ENCODE measurements around the gene ITGB4.

Gene ITGB4

DNA sequence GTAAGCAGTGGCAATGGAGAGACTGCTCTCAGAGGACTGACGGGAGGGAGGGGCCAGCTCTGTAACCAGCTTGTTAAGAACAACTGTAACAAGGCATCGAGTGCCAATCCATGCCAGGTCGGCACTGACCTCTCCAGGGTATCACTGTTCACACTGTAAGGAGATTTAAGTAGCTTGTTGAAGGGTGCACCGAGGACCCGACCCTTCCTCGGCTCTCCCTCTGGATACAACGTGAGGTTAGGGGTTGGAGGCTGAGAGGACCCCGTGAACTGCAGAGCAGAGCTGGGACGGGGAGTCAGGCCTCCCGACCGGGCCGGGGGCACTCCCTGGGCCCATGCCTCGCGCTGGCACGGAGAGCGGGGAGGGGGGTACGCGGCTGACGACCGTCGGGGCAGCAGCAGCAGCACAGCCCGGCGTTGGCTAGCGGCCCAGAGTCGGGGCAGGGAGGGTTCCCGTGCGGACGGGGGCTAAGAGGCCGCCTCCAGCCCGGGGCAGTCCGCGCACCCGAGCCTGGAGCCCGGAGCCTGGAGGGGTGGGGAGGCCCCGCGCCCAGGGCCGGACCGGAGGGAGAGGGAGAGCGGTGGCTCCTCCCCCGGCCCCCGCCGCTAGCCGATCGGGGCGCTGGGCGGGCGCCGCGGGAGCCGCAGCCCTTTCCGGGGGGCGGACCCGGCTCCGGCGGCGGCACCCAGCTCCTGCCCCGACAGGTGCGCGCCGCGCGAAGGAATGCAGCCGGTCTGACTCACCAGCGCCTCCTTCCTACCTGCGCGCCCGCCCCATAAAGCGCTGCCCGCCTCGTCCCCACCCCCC lies at the start of gene ITGB4:
TSS of gene ITGB4 (plus strand) at position 804 of the 807 bp plus-strand sequence. CDS start 3,245 bp downstream, outside the sequence.
- FAIRE-seq, result no peak
- DNase-seq (ENCODE audit: extremely low spot score, insufficient read length, low read depth), result peak; percentile 44

GRCh38 chr17:75672011-75672410 lies 49.2 kb upstream of the ITGB4 start:
- no peak for DNase-seq (ENCODE audit: extremely low spot score, insufficient read length, low read depth)
- FAIRE-seq, result no peak

DNA sequence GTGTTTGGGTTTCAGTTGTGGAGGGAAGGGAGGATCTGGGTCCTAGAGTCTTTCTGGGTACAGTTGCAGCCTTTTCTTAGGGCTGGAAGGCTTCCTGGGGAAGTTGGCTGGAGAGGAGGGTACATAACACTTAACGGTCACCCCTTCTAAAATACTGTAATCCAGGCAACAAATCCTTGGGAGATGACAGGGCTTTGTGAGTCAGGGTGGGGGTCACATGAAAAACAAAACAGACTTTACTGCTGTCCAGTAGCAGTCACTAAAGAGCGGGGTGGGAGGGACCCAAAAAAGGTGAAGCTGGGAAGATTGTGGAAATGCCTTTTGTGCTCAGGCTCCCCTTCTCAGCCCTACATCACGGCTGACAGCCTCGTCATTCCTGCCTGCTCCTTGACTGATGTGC lies 47.8 kb upstream of the ITGB4 start:
- DNase-seq (ENCODE audit: extremely low spot score, insufficient read length, low read depth), result no peak
- FAIRE-seq, result no peak

DNA sequence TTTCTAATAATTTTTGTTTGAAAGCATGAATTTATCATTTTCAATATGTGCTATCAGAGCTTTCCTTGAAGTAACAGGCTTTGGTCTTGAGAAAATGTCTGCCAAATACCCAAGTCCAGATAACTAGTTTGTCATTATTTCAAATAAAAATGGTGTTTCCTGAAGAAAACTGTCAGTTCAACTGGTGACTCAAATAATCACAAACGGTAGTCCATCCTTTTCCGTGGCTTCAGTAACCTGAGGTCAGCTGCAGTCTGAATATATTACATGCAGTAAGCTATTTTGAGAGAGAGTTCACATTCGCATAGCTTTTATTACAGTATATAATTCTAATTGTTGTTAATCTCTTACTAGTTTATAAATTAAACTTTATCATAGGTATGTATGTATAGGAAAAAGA lies 44.8 kb upstream of the ITGB4 start:
- no peak for FAIRE-seq
- DNase-seq (ENCODE audit: extremely low spot score, insufficient read length, low read depth), result no peak

- DNase-seq (ENCODE audit: extremely low spot score, insufficient read length, low read depth) (no peak), FAIRE-seq (no peak)
These were observed 41.5 kb upstream of the ITGB4 start for GRCh38 chr17:75679706-75680211.

DNA sequence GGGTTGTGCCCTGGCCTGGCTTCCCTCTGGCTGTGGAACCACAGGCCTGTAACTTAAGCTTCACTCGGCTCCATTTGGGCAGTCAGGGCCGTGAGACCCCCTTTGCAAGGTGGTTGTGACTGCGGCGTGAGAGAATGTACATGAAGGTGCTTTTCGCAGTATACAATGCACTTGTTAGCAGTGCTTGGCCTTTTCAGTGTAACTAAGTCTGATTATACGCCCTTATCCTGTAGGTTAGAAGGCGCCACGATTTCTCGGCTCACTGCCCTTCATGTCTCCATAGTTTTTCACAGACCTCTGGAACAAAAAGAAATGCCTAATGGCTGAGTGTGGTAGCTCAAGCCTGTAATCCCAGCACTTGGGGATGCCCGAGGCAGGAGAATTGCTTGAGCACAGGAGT lies 40.8 kb upstream of the ITGB4 start:
- DNase-seq (ENCODE audit: extremely low spot score, insufficient read length, low read depth) (no peak), FAIRE-seq (no peak)

DNA sequence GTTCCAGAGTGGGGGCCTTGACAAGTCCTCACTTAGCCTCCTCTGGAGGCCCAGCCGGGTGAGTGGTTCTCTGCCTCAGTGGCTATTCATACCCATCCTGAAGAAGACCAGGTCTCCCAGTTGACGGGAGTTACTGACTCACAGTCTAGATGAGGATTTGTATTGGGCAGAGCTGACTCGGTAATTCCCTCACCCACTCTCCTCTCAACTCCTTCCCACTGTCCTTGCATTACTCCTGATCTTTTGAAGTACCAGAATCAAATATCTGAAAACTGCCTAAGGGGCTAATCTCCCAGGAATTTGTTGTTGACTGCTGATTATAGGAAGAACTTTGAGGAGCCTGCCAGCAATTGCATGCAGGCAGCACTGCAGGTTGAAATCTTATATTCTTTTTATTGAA lies 40.0 kb upstream of the ITGB4 start:
- no peak for DNase-seq (ENCODE audit: extremely low spot score, insufficient read length, low read depth)
- FAIRE-seq, result no peak

GRCh38 chr17:75683583-75683982 lies 37.7 kb upstream of the ITGB4 start:
- FAIRE-seq (no peak), DNase-seq (ENCODE audit: extremely low spot score, insufficient read length, low read depth) (no peak)

DNA sequence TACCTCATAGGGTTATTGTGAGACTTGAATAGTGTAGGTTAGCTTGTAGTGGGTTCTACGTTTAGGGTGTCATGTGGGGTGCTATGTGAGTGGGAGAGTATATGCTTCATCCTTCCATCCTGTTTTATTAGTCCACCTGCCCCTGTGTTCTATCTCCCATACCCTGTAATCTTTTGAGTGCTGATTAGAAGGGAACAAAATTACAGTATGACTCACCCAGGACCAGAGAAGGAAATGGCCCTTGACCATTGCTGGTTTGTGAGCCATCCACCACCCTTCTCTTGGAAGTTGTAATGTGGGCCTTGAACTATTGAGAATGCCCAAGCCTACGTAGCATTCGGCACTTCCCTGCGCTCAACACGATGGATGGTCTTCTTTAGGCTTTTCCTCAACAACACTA lies 37.0 kb upstream of the ITGB4 start:
- no peak for DNase-seq (ENCODE audit: extremely low spot score, insufficient read length, low read depth)
- no peak for FAIRE-seq

DNA sequence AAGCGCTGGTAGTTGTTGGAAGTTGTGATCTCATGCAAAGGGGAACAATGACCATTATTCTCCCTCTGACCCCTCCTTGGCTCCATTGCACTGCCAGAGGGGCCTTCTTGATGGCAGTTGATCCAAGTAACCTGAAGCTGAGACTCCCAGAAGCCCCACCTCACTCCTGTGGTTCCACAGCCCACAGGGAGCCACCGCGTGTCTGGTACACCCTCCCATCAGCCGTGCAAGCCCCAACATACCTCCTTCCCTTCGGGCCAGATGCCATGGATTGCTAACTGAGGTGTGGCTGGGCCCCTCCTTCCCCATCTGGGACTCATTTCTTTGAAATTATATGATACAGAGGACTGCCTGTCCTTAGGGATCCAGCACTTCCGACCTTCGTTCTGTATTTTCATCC lies 36.3 kb upstream of the ITGB4 start:
- DNase-seq (ENCODE audit: extremely low spot score, insufficient read length, low read depth) (no peak), FAIRE-seq (no peak)

GRCh38 chr17:75685499-75685898 lies 35.8 kb upstream of the ITGB4 start:
- FAIRE-seq (no peak), DNase-seq (ENCODE audit: extremely low spot score, insufficient read length, low read depth) (no peak)

- FAIRE-seq (no peak), DNase-seq (ENCODE audit: extremely low spot score, insufficient read length, low read depth) (no peak)
These were observed 32.9 kb upstream of the ITGB4 start for GRCh38 chr17:75688209-75688825.

- FAIRE-seq (no peak), DNase-seq (ENCODE audit: extremely low spot score, insufficient read length, low read depth) (no peak)
These were observed 31.8 kb upstream of the ITGB4 start for GRCh38 chr17:75689441-75689873.

DNA sequence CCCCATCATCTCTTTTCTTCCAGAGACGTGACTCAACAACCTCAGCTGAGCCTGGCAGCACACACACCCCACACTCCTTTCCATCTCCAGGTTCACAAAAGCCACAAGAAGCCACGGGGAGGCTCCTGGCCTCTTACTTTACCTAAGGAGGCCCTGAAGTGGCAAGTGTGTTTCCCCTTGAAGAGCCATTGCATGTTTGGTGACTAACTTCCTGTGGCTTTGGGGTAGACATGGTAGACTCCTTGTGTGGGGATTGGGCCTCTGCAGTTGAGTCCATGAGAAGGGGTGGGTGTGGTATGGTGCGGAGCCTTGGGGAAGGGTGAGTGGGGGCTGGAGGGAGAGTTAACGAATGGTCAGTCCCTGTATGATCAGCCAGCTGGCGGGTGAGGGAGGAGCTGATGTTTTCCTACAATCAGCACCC lies 29.9 kb upstream of the ITGB4 start:
- DNase-seq (ENCODE audit: extremely low spot score, insufficient read length, low read depth), result no peak
- FAIRE-seq, result no peak

DNA sequence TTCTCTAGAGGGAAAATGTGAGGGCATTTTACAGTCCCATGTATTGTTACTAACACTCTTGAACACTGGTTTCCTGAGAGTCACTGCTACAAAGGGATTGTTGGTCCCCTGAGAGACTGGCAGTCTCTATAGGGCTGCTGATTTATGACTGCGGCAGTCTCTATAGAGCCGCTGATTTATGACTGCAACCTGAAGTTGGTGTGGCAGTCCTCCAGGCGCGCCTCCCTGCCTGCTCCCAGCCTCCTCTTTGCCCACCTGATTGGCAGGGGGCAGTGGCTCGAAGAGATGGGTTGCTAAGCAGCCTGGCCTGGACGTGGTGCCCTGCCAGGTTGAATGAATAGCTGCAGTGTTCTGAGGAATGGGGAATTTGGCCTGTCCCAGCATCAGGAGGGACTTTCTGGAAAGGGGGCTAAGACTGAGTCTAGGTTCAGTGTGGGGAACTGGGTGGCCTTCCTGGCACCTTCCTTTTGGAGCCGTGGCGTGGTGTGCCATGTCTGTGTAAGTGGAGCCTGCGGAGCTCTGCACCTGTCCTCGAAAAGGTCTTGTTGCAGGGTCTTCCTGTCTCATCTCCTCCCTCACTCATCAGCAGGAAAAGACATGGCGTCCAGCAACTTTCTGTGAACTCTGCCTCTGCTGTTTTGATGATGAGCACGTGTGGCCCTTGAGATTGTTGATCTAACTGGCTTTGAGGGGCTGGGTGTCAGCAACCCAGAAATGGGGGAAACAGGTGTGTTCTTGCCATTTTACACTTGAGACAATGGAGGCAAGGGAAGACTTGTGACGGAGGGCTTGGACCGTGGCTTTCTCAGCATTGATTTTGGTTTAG lies 29.2 kb upstream of the ITGB4 start:
- DNase-seq (ENCODE audit: extremely low spot score, insufficient read length, low read depth) (no peak), FAIRE-seq (no peak)

DNA sequence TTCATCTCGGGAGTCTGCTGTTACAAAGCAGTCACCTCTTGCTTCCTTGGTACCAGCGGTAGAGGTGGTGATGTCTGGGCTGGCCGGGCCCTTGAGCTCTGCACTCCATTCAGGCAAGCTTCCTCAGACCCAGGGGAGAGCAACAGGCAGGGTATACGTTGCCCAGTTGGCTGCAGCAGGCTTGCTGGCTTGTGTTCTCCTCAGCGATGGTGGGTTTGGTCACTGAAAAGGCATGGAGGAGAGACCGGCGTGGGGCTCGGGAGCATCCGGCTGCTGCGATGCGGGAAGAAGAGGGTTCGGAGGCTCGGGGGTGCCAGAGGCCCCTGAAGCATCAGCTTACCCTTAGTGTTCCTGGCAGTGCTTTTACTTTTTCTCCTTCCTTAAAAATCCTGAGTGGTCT lies 28.3 kb upstream of the ITGB4 start:
- FAIRE-seq, result no peak
- DNase-seq (ENCODE audit: extremely low spot score, insufficient read length, low read depth), result no peak

- FAIRE-seq, result no peak
- DNase-seq (ENCODE audit: extremely low spot score, insufficient read length, low read depth), result no peak
These were observed 27.5 kb upstream of the ITGB4 start for GRCh38 chr17:75693500-75694481.

DNA sequence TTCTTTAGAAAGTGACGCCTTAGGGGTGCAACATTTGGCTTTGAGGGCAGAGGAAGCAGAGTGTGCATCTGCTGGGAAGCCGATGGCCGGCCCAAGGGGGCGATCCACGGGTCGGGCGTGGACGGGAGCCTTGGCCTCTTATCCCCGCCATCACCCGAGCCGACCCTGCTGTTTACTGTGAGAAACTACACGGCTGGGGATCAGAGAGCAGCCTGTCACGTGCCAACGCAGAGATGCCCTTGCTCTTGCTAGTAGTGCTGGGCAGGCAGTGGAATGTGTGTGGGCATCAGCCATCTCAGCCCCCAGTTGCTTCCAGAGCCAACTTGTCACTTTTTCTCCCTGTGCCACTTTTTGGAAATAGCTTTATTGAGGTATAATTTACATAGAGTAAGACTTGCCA lies 26.7 kb upstream of the ITGB4 start:
- DNase-seq (ENCODE audit: extremely low spot score, insufficient read length, low read depth), result no peak
- FAIRE-seq, result no peak

DNA sequence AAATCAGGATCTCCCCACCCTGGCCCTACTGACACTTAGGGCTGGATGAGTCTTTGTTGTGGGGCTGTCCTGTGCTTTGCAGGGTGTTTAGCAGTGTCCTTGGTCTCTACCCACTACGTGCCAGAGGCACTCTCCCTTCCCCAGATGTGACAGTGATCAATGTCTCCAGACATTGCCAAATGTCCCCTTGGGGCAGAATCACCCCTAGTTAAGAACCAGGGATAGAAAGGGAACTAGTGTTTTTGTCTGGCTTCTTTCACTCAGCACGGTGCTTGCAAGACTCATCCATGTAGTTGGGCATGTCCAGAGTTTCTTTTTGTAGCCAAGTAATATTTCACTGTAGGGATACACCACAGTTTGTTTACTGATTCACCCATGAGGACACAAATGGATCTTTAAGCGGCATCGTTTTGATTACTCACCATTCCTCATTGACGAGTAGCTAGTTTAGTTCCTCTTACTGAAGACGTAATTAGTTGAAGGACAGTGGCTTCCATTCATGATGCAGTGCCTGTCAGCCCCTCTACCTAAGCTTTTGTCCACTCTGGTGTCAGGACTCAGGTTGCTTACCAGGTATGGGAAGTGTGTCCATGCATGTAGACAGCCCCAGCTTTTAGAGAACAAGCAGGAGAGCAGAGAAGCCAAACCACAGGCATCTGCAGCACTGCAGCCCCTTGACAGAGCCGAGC lies 26.0 kb upstream of the ITGB4 start:
- FAIRE-seq (no peak), DNase-seq (ENCODE audit: extremely low spot score, insufficient read length, low read depth) (no peak)

All from GM18507 (cell line).